MCF 10A (cell line): ENCODE measurements around the gene GLTP. TPM values are rescaled to one million over a fixed set of nuclear protein-coding genes. Genes with fewer than 3 reads are reported as not detected.

Source experiments
- BruUV-seq: library from RNA; stranded (reverse); fragments of 400-500 nt; replicated peaks from 2 replicates; lab custom pipeline; 2021; lab: Mats Ljungman, UMichigan
- CTCF ChIA-PET: fragments of 300-600 bp; sonication (Branson Sonifier 250); formaldehyde crosslinking; extraction: SDS; loops from one replicate; lab custom pipeline; 2021; ENCODE audit warnings: antibody characterized with exemption, inconsistent platforms; lab: Yijun Ruan, JAX
- POLR2A ChIA-PET: fragments of 300-600, 350-650 bp; sonication (Branson Sonifier 250); formaldehyde crosslinking; extraction: SDS; loops from one replicate; lab custom pipeline; 2020; ENCODE audit warnings: antibody characterized with exemption, inconsistent platforms; lab: Yijun Ruan, JAX
- DNase-seq: peaks from one replicate; pipeline ENCODE4 v3.0.0-alpha.2; 2018; ENCODE audit not compliant: unreplicated experiment
- H3K27ac Mint-ChIP-seq: one replicate; pipeline ENCODE4 v1.8.0; 2022; ENCODE audit warnings: mild to moderate bottlenecking, low read depth, mixed read lengths; ENCODE audit not compliant: unreplicated experiment
- H3K27me3 Mint-ChIP-seq: one replicate; pipeline ENCODE4 v1.8.0; 2022; ENCODE audit warnings: mixed read lengths; ENCODE audit not compliant: insufficient read depth, unreplicated experiment
- H3K36me3 Mint-ChIP-seq: one replicate; pipeline ENCODE4 v1.8.0; 2022; ENCODE audit warnings: mild to moderate bottlenecking, moderate library complexity, mixed read lengths; ENCODE audit not compliant: insufficient read depth, unreplicated experiment
- H3K4me1 Mint-ChIP-seq: one replicate; pipeline ENCODE4 v1.8.0; 2022; ENCODE audit warnings: mixed read lengths; ENCODE audit not compliant: insufficient read depth, unreplicated experiment
- H3K4me3 Mint-ChIP-seq: one replicate; pipeline ENCODE4 v1.8.0; 2022; ENCODE audit warnings: mild to moderate bottlenecking, moderate library complexity, mixed read lengths; ENCODE audit not compliant: unreplicated experiment
- H3K9me3 Mint-ChIP-seq: one replicate; pipeline ENCODE4 v1.8.0; 2022; ENCODE audit warnings: mixed read lengths; ENCODE audit not compliant: unreplicated experiment
- intact Hi-C: fragments of 100-400 bp; cut with micrococcal nuclease; formaldehyde crosslinking; loops from 2 replicates; pipeline ENCODE4 v1.14.1; 2022
- total RNA-seq: library from RNA; stranded (reverse); gene quantifications from 2 replicates; pipeline ENCODE4 v1.2.3, GENCODE V29; 2022
- TF ChIP-seq, protein P1 (sequence below): fragments of 200-600 bp; IDR thresholded peaks from one replicate; pipeline ENCODE4 v1.8.0; 2022; ENCODE audit warnings: antibody characterized with exemption, mild to moderate bottlenecking; ENCODE audit not compliant: unreplicated experiment

The GLTP gene
- total RNA-seq, 1 experiment from 2014 or later = 37.2 TPM

DNA sequence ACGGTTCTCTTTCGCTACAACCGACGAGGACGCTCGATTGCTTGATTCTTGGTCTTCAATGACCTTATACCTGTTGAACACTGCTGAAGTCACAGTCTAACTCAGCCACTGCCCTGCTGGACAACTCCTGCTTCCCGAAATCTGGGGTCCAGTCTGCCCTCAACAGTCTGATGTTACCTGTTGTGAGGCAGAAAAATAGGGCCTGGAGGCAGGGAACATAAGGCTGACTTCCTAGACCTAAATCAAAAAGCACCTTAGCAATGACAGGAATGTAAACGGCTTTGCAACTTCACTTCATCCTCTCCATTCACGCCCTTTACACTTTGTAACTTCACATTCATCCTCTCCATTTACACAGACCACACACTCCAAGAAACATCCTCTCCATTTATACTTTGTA lies 597 bp upstream of the GLTP start:
- intact Hi-C loops = loop anchor here (1.0 to 2.0 kb wide), 4 partner anchors 28 to 284 kb away; no protein-coding TSS in a partner anchor
- Mint-ChIP-seq H3K27ac (peak overlapping the region; percentile 82), H3K36me3 (no peaks in the 10 kb centered on the region), H3K27me3 (no peaks in the 10 kb centered on the region), H3K9me3 (no peaks in the 10 kb centered on the region), H3K4me1 (peaks cover 41% of the 10 kb centered on the region), H3K4me3 (peak overlapping the region; percentile 96)
- ChIA-PET CTCF (interaction anchor here (0.6 to 1.8 kb wide), 9 partner anchors 20 to 634 kb away, joined by 3 to 8 read pairs (median 3); no protein-coding TSS in a partner anchor), POLR2A (interaction anchor here (0.7 kb wide), 2 partner anchors 74 to 118 kb away, joined by 3 to 4 read pairs; partner anchors contain the start of gene ANKRD13A)
- TF ChIP-seq, protein P1, sequence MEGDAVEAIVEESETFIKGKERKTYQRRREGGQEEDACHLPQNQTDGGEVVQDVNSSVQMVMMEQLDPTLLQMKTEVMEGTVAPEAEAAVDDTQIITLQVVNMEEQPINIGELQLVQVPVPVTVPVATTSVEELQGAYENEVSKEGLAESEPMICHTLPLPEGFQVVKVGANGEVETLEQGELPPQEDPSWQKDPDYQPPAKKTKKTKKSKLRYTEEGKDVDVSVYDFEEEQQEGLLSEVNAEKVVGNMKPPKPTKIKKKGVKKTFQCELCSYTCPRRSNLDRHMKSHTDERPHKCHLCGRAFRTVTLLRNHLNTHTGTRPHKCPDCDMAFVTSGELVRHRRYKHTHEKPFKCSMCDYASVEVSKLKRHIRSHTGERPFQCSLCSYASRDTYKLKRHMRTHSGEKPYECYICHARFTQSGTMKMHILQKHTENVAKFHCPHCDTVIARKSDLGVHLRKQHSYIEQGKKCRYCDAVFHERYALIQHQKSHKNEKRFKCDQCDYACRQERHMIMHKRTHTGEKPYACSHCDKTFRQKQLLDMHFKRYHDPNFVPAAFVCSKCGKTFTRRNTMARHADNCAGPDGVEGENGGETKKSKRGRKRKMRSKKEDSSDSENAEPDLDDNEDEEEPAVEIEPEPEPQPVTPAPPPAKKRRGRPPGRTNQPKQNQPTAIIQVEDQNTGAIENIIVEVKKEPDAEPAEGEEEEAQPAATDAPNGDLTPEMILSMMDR = no peak
- no TSS peak for BruUV-seq
- DNase-seq = no peak

DNA sequence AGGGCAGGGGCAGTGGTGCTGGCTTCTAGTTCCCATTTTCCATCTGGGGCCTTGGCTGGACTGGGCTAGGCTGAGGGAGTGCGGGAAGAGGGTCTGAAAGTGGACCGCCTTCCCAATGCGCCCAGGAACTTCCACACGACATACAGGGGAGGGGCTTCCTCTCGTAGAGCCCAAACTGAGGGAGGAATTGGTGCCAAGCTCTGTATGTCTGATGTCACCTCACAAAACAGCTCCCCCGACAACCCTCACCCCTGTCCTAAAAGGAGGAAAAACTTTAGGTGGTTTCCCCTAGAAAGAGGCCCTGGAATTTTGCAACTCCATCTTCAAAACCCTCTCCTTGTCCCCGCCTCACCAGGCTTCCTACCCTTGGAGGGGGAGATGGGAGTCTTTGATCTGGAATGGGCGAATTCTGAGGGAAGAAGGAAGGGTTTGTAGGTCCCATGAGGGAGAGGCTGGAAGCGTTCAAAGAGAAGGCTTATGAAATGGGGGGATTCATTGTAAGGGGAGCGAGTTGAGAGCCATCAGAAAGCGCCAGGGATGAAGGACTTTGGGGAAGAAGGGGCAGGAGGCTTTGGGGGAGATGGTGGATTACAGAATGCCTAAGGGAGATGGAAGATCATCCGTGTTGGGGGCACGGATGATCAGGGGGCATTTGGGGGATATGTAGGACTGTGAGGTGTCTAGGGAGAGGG lies 844 bp downstream of the GLTP start:
- TSS peak; percentile 38 for BruUV-seq
- CTCF ChIA-PET = interaction anchor here (1.3 to 4.6 kb wide), 3 partner anchors 27 to 75 kb away, joined by 4 to 23 read pairs (median 5); no protein-coding TSS in a partner anchor
- POLR2A ChIA-PET = interaction anchor here (1.6 to 1.7 kb wide), 2 partner anchors 9 to 21 kb away, joined by 7 to 10 read pairs; partner anchors contain the start of gene TCHP
- peak overlapping the region; percentile 82 for H3K27ac Mint-ChIP-seq
- intact Hi-C loops = loop anchor here (1.0 to 2.0 kb wide), 4 partner anchors 26 to 283 kb away; no protein-coding TSS in a partner anchor
- H3K9me3 Mint-ChIP-seq = no peaks in the 10 kb centered on the region
- H3K4me3 Mint-ChIP-seq = peak overlapping the region; percentile 96
- peaks cover 45% of the 10 kb centered on the region for H3K4me1 Mint-ChIP-seq
- H3K27me3 Mint-ChIP-seq = no peaks in the 10 kb centered on the region
- H3K36me3 Mint-ChIP-seq = no peaks in the 10 kb centered on the region
- TF ChIP-seq, protein P1 = no peak
- peak; percentile 13 for DNase-seq

DNA sequence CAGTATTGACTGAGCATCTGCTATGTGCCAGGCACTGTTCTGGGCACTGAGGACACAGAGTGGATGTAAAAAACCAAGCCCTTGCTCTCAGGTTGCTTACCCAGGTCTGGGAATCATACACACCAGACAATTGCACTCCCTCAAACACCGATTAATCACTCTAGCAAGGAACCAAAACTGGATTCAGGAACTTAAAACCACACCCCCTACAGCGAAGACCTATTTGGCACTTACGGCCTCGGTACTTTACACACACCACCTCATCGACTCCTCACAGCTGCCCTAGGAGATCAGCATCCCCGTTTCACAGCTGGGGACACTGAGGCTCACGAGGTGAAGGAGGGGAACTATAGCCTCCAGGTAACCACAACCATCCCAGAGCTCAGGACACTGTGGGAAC lies 1.6 kb downstream of the GLTP start:
- Mint-ChIP-seq H3K27me3 (no peaks in the 10 kb centered on the region), H3K9me3 (no peaks in the 10 kb centered on the region), H3K4me3 (peak overlapping the region; percentile 96), H3K27ac (no peak overlapping the region), H3K4me1 (peaks cover 44% of the 10 kb centered on the region), H3K36me3 (no peaks in the 10 kb centered on the region)
- TF ChIP-seq, protein P1 = no peak
- no TSS peak for BruUV-seq
- DNase-seq = no peak
- CTCF ChIA-PET = interaction anchor here (0.6 to 4.6 kb wide), 5 partner anchors 11 to 74 kb away, joined by 3 to 23 read pairs (median 4); no protein-coding TSS in a partner anchor
- intact Hi-C loops = no loop called here
- POLR2A ChIA-PET = interaction anchor here (1.6 to 1.7 kb wide), 2 partner anchors 9 to 22 kb away, joined by 7 to 10 read pairs; partner anchors contain the start of gene TCHP

DNA sequence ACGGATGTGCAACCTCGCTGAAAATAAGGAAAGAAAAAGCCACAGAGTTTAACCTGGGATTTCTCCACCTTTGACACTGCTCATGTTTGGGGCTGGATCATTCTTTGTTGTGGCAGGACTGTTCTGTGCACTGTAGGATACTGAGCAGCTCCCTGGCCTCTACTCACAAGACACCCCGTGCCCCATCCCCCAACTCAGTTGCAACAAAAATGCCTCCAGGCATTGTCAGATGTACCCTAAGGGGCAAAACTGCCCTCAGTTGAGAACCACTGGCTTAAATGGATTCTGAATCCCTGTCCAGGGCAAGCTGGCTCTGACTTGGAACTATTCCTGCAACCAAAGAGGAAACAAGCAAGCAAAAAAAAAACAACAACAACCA lies 2.1 kb downstream of the GLTP start:
- H3K4me3 Mint-ChIP-seq = peak overlapping the region; percentile 96
- intact Hi-C loops = no loop called here
- no peak for DNase-seq
- H3K27me3 Mint-ChIP-seq = no peaks in the 10 kb centered on the region
- H3K9me3 Mint-ChIP-seq = no peaks in the 10 kb centered on the region
- CTCF ChIA-PET = interaction anchor here (0.6 to 4.6 kb wide), 9 partner anchors 10 to 586 kb away, joined by 3 to 23 read pairs (median 4); no protein-coding TSS in a partner anchor
- POLR2A ChIA-PET = interaction anchor here (0.7 to 1.7 kb wide), 4 partner anchors 10 to 306 kb away, joined by 3 to 10 read pairs (median 5); partner anchors contain the start of gene TCHP
- peaks cover 39% of the 10 kb centered on the region for H3K4me1 Mint-ChIP-seq
- no TSS peak for BruUV-seq
- H3K27ac Mint-ChIP-seq = no peak overlapping the region
- TF ChIP-seq, protein P1 = no peak
- H3K36me3 Mint-ChIP-seq = no peaks in the 10 kb centered on the region
